H9 (cell line): ENCODE results near the gene UTS2B. TPM values are rescaled to one million over a fixed set of nuclear protein-coding genes. Genes with fewer than 3 reads are reported as not detected.

Source experiments
- DNase-seq: peaks from one replicate; pipeline ENCODE4 v3.0.0-alpha.2; 2017
- H2AFZ ChIP-seq: one replicate; pipeline ENCODE4 v1.6.1; 2013; ENCODE audit warnings: mild to moderate bottlenecking, low read length, control low read depth, moderate library complexity
- H2AK5ac ChIP-seq: 2 replicates; pipeline ENCODE4 v1.6.1; 2013; ENCODE audit warnings: low read length, control low read depth, mixed read lengths; ENCODE audit not compliant: insufficient read length
- H2BK120ac ChIP-seq: one replicate; pipeline ENCODE4 v1.6.1; 2013; ENCODE audit warnings: low read depth, mild to moderate bottlenecking, low read length, control low read depth, inconsistent platforms; ENCODE audit not compliant: poor library complexity, severe bottlenecking
- H2BK12ac ChIP-seq: 2 replicates; pipeline ENCODE4 v1.6.1; 2013; ENCODE audit warnings: low read length, control low read depth, mixed read lengths, low read depth; ENCODE audit not compliant: insufficient read length
- H2BK15ac ChIP-seq: 2 replicates; pipeline ENCODE4 v1.6.1; 2013; ENCODE audit warnings: low read depth, low read length, control low read depth
- H2BK20ac ChIP-seq: one replicate; pipeline ENCODE4 v1.6.1; 2013; ENCODE audit warnings: low read depth, mild to moderate bottlenecking, low read length, control low read depth, inconsistent platforms; ENCODE audit not compliant: poor library complexity, severe bottlenecking
- H2BK5ac ChIP-seq: 2 replicates; pipeline ENCODE4 v1.6.1; 2013; ENCODE audit warnings: low read length, control low read depth, mixed read lengths; ENCODE audit not compliant: insufficient read length
- H3K14ac ChIP-seq: 2 replicates; pipeline ENCODE4 v1.6.1; 2013; ENCODE audit warnings: low read length, control low read depth; ENCODE audit not compliant: insufficient read depth
- H3K18ac ChIP-seq: 2 replicates; pipeline ENCODE4 v1.6.1; 2013; ENCODE audit warnings: low read depth, mild to moderate bottlenecking, mixed read lengths, low read length, control low read depth; ENCODE audit not compliant: insufficient read length
- H3K23ac ChIP-seq: 2 replicates; pipeline ENCODE4 v1.6.1; 2013; ENCODE audit warnings: low read length, control low read depth, mixed read lengths, low read depth; ENCODE audit not compliant: insufficient read length
- H3K23me2 ChIP-seq: 2 replicates; pipeline ENCODE4 v1.6.1; 2013; ENCODE audit warnings: low read depth, mild to moderate bottlenecking, mixed read lengths, low read length, control low read depth; ENCODE audit not compliant: insufficient read length, poor library complexity, severe bottlenecking
- H3K27ac ChIP-seq: 2 replicates; pipeline ENCODE4 v1.5.1; 2013; ENCODE audit warnings: low read length, control low read depth, mixed read lengths, low read depth; ENCODE audit not compliant: insufficient read length
- H3K27me3 ChIP-seq: 2 replicates; pipeline ENCODE4 v1.6.1; 2013; ENCODE audit warnings: low read length, control low read depth, inconsistent platforms; ENCODE audit not compliant: insufficient read depth
- H3K4ac ChIP-seq: 2 replicates; pipeline ENCODE4 v1.6.1; 2013; ENCODE audit warnings: low read depth, mild to moderate bottlenecking, control low read depth, inconsistent platforms, low read length, moderate library complexity
- H3K4me1 ChIP-seq: 2 replicates; pipeline ENCODE4 v1.6.1; 2013; ENCODE audit warnings: low read length, control low read depth, inconsistent platforms; ENCODE audit not compliant: insufficient read depth
- H3K4me2 ChIP-seq: 2 replicates; pipeline ENCODE4 v1.6.1; 2013; ENCODE audit warnings: low read length, control low read depth, mixed read lengths; ENCODE audit not compliant: insufficient read length, insufficient read depth
- H3K56ac ChIP-seq: 2 replicates; pipeline ENCODE4 v1.6.1; 2013; ENCODE audit warnings: low read depth, mild to moderate bottlenecking, mixed read lengths, low read length, control low read depth; ENCODE audit not compliant: insufficient read length
- H3K79me1 ChIP-seq: 2 replicates; pipeline ENCODE4 v1.6.1; 2013; ENCODE audit warnings: low read depth, mild to moderate bottlenecking, moderate library complexity, low read length, control low read depth, inconsistent platforms; ENCODE audit not compliant: insufficient read depth, poor library complexity, severe bottlenecking
- H3K79me2 ChIP-seq: 2 replicates; pipeline ENCODE4 v1.6.1; 2013; ENCODE audit warnings: low read length, control low read depth, inconsistent platforms; ENCODE audit not compliant: insufficient read depth
- H3K9ac ChIP-seq: 2 replicates; pipeline ENCODE4 v1.6.1; 2013; ENCODE audit warnings: low read length, control low read depth, mixed read lengths; ENCODE audit not compliant: insufficient read length; ENCODE audit errors: extremely low read depth
- H3K9me3 ChIP-seq: one replicate; pipeline ENCODE4 v1.6.1; 2013; ENCODE audit warnings: low read depth, low read length, inconsistent platforms; ENCODE audit not compliant: control insufficient read depth
- H3T11ph ChIP-seq: one replicate; pipeline ENCODE4 v1.6.1; 2013; ENCODE audit warnings: mild to moderate bottlenecking, low read length, control low read depth, inconsistent platforms
- H4K20me1 ChIP-seq: one replicate; pipeline ENCODE4 v1.6.1; 2013; ENCODE audit not compliant: control insufficient read depth, insufficient read length, insufficient read depth
- H4K5ac ChIP-seq: 2 replicates; pipeline ENCODE4 v1.6.1; 2013; ENCODE audit warnings: low read depth, mild to moderate bottlenecking, mixed read lengths, low read length, control low read depth; ENCODE audit not compliant: insufficient read length
- H4K8ac ChIP-seq: replicated peaks from 2 replicates; pipeline ENCODE4 v1.6.1; 2013; ENCODE audit warnings: low read length, control low read depth, mixed read lengths, low read depth; ENCODE audit not compliant: insufficient read length
- H4K91ac ChIP-seq: 2 replicates; pipeline ENCODE4 v1.6.1; 2013; ENCODE audit warnings: low read depth, mild to moderate bottlenecking, moderate library complexity, mixed read lengths, low read length, control low read depth; ENCODE audit not compliant: insufficient read length
- H3K27ac Mint-ChIP-seq, 3 experiments: 2 replicates in 2 of 3; 3 replicates in 1 of 3; pipeline ENCODE4 v1.8.0; 2020 to 2021; ENCODE audit warnings: mixed read lengths in 3 of 3, mild to moderate bottlenecking in 1 of 3, moderate library complexity in 1 of 3
- H3K27me3 Mint-ChIP-seq: 2 replicates; pipeline ENCODE4 v1.8.0; 2021; ENCODE audit warnings: low read depth, mild to moderate bottlenecking, moderate library complexity, mixed read lengths
- H3K36me3 Mint-ChIP-seq, 3 experiments: 2 replicates in 2 of 3; 3 replicates in 1 of 3; pipeline ENCODE4 v1.8.0; 2020 to 2021; ENCODE audit warnings: low read depth in 3 of 3, mixed read lengths in 3 of 3; ENCODE audit not compliant: insufficient read depth in 1 of 3
- H3K4me1 Mint-ChIP-seq, 2 experiments: 2 replicates each; pipeline ENCODE4 v1.8.0; 2020; ENCODE audit warnings: mixed read lengths in 2 of 2
- H3K4me3 Mint-ChIP-seq, 2 experiments: 2 replicates in 1 of 2; 3 replicates in 1 of 2; pipeline ENCODE4 v1.8.0; 2020 to 2021; ENCODE audit warnings: mild to moderate bottlenecking in 2 of 2, mixed read lengths in 2 of 2, moderate library complexity in 1 of 2
- H3K9me3 Mint-ChIP-seq, 2 experiments: 2 replicates in 1 of 2; 3 replicates in 1 of 2; pipeline ENCODE4 v1.8.0; 2020; ENCODE audit warnings: mild to moderate bottlenecking in 2 of 2, mixed read lengths in 2 of 2, moderate library complexity in 1 of 2
- CTCF ChIP-seq: fragments of 200-600 bp; sonication (generic); conservative IDR thresholded peaks from 3 replicates; pipeline ENCODE4 v1.8.0; 2021; ENCODE audit warnings: antibody characterized with exemption, mild to moderate bottlenecking
- WGBS: extraction: QIAGEN DNeasy Blood & Tissue Kit; methylation state at CpG from one replicate; pipeline ENCODE4 v1.1.7; 2013; ENCODE audit warnings: missing lambda C conversion rate, low lambda C conversion rate, mixed read lengths; ENCODE audit not compliant: insufficient read length; ENCODE audit errors: extremely low coverage; 5-methylcytosine and 5-hydroxymethylcytosine counted together
- total RNA-seq: library from RNA; stranded (reverse); gene quantifications from 2 replicates; pipeline ENCODE4 v1.2.1, GENCODE V29; 2021

Gene UTS2B
- total RNA-seq, 1 experiment from 2014 or later = 0.09 TPM

GRCh38 chr3:191373327-191373726 is 43.0 kb upstream of the UTS2B start:
- Histone ChIP-seq H2AK5ac (no peak overlapping the region), H3T11ph (no peak overlapping the region), H3K9me3 (no peaks in the 10 kb centered on the region), H3K4me2 (no peak overlapping the region), H3K79me2 (no peaks in the 10 kb centered on the region), H2BK120ac (no peak overlapping the region), H2BK15ac (no peak overlapping the region), H3K9ac (no peak overlapping the region), H2BK20ac (no peak overlapping the region), H4K5ac (no peak overlapping the region), H3K27me3 (no peaks in the 10 kb centered on the region), H3K23me2 (no peaks in the 10 kb centered on the region), H4K20me1 (no peaks in the 10 kb centered on the region), H3K23ac (no peak overlapping the region), H3K4me1 (peaks cover 5% of the 10 kb centered on the region; the same call in 1 of the 2 replicates), H2BK5ac (no peak overlapping the region), H2BK12ac (no peak overlapping the region), H3K79me1 (no peaks in the 10 kb centered on the region), H3K18ac (no peak overlapping the region), H3K27ac (no peak overlapping the region), H4K91ac (no peak overlapping the region), H3K56ac (no peak overlapping the region), H2AFZ (no peak overlapping the region), H4K8ac (no peak overlapping the region), H3K14ac (no peak overlapping the region), H3K4ac (no peak overlapping the region)
- DNase-seq = no peak
- no peaks in the 10 kb centered on the region for H3K27me3 Mint-ChIP-seq
- H3K4me1 Mint-ChIP-seq = peaks cover 24 to 27% of the 10 kb centered on the region in 2 experiments
- H3K4me3 Mint-ChIP-seq = no peak overlapping the region
- no peak overlapping the region for H3K27ac Mint-ChIP-seq
- TF ChIP-seq CTCF = no peak
- WGBS = no CpG with 5 or more reads among the region's 4 CpGs
- no peaks in the 10 kb centered on the region for H3K9me3 Mint-ChIP-seq
- H3K36me3 Mint-ChIP-seq = peaks cover 14 to 17% (median 16%) of the 10 kb centered on the region in 3 experiments
